Activated CD8-positive, alpha-beta memory T cell treated with anti-CD3 and anti-CD28 coated beads, Interleukin-2, amount 50 U/mL, for 1 hour (primary cell): Measurements from ENCODE around the gene BDH1.
A peak's percentile ranks its signal among the peaks of the same experiment; 100 is the strongest.
"Not testable (repeated sequence)": the region's sequence is repeated elsewhere in the genome, so short reads cannot be mapped to it uniquely, and the experiment has no call there.

ENCODE experiments used
- DNase-seq: peaks from one replicate; pipeline ENCODE4 v3.0.0-alpha.2; 2020; ENCODE audit errors: extremely low read depth

The BDH1 gene

DNA sequence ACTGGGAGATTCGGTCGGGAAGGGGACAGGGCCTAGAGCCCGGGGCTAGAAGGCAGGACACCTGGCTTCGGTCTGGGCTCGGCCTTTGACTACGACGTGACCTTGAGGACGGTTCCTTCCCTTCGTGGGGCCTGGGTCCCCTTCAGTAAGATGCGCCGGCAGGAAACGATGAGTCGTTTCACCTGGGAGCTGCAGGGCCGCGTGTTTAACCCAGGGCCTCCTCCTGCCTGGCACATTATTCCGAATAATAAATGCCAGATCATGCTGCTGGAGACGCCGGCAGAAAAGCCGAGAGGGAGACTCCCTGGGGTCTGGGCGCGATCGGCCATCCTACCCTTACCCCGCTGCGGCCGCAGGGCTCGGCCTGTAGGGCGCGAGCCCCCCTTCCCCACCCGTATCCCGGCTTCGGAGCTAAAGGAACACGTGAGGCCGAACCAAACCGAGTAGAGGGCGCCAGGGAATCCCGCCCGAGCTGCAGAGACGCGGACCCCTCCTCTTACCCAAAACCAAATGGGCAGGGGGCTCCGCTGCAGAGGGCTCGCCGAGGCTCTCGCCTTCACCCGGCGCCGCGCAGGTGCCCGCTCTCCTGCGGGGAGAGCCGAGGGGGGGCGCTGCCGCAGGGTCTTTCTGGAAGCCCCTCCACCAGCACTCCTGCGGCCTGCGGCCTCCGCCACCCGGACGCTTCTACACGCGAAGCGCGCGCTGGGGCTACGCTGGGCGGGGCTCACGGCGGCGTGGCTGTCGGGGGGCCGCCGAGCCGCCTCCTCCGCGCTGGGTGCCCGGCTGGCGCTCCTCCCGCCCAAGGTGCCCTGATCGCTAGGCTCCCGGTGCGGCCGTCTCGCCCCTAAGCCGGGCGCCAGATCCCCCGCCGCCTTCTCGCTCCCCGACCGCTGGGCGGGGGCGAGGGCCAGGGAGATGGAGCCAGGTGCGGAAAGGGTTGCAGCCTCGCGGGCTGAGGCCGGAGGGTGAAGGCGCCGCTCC lies at the start of gene BDH1:
TSS of gene BDH1 (minus strand) at position 688 of the 981 bp plus-strand sequence. CDS start 9,525 bp downstream, outside the sequence.
- peak; percentile 5 for DNase-seq

GRCh38 chr3:197603317-197603933 lies 47.7 kb upstream of the BDH1 start:
- DNase-seq = no peak

DNA sequence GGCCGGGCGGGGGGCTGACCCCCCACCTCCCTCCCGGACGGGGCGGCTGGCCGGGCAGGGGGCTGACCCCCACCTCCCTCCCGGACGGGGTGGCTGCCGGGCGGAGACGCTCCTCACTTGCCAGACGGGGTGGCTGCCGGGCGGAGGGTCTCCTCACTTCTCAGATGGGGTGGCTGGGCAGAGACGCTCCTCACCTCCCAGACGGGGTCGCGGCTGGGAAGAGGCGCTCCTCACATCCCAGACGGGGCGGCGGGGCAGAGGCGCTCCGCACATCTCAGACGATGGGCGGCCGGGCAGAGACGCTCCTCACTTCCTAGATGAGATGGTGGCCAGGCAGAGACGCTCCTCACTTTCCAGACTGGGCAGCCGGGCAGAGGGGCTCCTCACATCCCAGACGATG lies 46.6 kb upstream of the BDH1 start:
- DNase-seq = not testable (repeated sequence)

DNA sequence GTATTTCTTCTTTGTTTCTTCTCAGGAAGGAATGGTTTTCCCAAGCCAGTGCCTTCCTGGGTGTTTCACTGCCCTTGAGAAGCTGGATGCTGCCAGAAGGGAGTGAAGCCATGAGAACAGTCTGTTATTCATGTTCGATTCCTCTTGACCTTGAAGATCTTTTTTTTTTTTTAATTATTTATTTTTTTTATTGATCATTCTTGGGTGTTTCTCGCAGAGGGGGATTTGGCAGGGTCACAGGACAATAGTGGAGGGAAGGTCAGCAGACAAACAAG lies 45.7 kb upstream of the BDH1 start:
- DNase-seq = not testable (repeated sequence)

- no peak for DNase-seq
Observed at GRCh38 chr3:197600796-197601565, 45.2 kb upstream of the BDH1 start.

- DNase-seq = peak; percentile 60
Observed at GRCh38 chr3:197599089-197599765, 43.5 kb upstream of the BDH1 start.

DNA sequence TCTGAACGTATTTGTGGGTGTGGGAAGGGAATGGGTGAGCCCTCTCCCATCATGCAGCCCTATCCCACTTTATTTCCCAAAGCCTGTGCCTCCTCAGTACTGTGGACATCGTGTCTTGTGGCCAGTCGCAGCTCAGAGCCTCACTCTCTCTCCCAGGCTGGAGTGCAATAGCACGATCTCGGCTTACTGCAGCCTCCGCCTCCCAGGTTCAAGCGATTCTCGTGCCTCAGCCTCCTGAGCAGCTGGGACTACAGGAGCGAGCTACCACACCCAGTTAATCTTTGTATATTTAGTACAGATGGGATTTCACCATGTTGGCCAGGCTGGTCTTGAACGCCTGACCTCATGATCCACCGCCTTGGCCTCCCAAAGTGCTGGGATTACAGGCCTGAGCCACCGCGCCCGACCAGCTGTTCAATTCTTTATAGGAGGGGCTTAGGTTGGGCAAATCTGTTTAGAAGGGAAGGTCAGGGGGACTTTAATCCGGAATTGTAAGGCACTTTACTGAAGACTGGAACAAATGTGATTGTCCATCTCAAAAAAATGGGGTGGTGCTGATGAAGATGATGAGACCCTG lies 42.7 kb upstream of the BDH1 start:
- DNase-seq = no peak

GRCh38 chr3:197597335-197597734 lies 41.6 kb upstream of the BDH1 start:
- DNase-seq = no peak

DNA sequence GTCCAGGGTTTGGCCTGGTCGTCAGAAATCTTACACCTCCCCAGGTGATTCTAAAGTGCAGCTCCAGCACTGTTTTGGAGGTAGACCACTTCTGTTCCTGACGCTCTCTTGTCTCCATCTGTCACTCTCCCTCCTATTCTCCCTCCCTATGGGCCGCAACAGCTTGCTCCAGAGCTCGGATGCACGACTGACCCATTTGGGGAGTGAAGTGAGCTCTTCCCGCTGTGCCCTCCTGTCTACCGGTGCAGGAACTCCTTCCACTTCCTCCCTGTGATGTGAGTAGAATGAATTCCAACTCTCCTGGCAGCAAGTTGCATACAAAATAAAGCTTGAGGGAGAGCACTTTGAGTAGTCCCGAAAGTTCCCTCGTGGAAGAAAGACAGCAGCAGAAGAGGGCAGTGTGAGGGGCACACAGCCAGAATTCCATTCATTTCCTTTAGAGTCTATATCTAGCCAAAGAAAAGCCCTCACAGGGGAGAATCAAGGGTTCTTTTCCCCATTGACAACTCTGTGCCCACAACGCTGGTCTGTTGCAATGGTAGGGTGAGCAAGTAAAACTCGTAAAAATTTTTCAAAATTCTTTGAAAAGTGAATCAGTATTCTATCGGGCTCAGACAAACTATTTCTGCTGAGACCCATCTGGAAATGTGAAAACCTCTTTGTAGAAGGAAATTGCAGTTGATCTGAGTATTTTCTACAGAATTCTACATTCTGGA lies 39.9 kb upstream of the BDH1 start:
- no peak for DNase-seq

GRCh38 chr3:197593046-197593380 lies 37.2 kb upstream of the BDH1 start:
- DNase-seq = no peak

GRCh38 chr3:197592361-197593045 lies 36.7 kb upstream of the BDH1 start:
- no peak for DNase-seq

DNA sequence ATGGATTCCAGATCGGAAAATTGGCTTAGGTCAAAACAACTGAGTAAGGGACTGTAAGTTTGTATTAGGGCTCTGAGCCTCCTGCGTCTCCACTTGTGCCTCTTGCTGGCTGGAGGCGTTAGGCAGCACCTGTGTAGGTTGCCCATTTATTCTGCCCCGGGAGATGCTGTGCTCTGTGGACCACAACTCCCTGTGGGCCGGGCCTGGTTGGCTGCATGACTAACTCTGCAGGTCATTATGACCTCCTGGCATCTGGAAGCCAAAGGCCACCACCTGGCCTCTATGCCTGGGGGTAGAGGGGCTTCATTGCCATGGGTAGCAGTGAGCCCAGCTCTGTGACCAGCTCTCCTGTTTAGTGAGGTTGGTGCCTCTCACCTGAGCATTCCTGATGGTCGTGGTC lies 36.0 kb upstream of the BDH1 start:
- DNase-seq = no peak

DNA sequence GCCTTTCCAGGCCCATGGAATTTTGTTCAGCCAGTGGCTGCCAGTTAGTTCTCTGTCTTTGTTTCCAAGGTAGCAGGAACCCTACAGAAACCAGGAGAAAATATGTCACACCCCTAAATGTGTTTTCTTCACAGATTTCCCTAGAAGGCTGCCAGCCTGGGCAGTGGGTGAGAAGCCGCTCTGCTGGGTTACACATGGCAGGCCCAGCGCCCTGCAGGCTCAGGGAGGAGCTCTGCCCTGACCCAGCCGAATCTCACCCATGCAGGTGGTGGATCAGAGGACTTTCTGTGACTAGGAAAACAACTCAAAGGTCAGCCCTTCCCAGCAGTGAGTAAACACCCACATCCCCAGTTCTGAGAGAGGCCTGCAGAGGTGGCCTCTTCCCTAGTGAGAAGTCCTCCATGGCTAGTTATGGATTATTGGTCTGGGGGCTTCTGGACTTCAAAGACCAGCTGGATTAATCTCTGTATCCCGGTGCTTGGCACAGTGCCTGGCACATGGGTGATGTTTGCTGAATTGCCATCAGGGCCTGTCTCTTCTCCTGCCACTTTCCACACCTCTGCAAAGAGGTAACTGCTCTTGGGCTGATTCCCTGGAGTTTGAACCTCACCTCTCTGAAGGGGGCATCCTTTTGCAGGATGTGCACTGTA lies 34.7 kb upstream of the BDH1 start:
- no peak for DNase-seq

DNA sequence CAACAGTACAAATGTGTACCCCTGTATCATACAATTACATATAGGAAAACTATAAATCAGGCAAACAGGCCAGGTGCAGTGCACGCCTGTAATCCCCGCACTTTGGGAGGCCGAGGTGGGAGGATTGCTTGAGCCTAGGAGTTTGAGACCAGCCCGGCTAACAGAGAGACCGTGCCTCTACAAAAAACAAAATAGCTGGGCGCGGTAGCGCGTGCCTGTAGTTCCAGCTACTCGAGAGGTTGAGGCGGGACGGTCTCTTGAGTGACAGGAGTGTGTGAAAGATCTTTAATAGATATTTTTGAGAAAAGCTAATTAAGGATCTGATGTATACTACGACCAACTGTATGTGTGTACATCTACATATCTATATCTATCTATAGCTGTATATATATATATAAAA lies 33.8 kb upstream of the BDH1 start:
- DNase-seq = no peak

- not testable (repeated sequence) for DNase-seq
Observed at GRCh38 chr3:197586768-197587167, 31.0 kb upstream of the BDH1 start.

- no peak for DNase-seq
Observed at GRCh38 chr3:197586181-197586580, 30.4 kb upstream of the BDH1 start.

GRCh38 chr3:197584733-197585132 lies 29.0 kb upstream of the BDH1 start:
- no peak for DNase-seq

DNA sequence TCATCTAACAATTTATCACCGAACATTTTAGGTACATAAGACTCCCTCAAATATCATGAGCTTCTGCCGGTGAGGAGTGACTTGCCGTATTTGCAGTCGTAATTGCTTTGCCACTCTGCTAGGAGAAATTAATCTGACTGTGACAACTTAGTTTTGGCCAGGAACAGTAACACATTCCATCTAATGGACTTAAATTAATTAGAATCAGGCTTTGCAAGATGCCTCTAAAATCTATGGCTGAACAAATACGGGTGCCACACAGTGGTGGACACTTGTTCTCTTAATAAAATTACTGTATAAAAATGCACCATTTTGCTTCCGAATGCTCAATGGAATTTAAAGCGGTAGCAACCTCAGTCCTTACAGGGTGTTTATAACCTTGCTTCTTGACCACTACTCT lies 27.6 kb upstream of the BDH1 start:
- no peak for DNase-seq

GRCh38 chr3:197580253-197580691 lies 24.5 kb upstream of the BDH1 start:
- DNase-seq = no peak

DNA sequence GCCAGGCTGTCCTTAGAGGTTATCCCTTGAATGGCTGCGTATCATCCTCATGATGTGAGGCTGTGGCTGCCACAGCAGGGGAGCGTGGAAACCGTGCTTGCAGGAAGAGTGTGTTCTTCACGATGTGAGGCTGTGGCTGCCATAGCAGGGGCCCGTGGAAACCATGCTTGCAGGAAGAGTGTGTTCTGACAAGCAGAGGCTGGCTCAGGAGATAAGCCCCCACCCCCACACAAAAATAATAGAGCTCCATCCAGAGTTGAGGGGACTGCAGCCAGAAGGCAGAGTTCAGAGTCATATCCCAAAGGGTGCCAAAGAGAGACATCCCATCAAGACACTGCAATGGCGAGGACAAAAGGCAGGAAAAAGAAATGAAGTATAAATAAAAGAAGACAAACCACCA lies 22.6 kb upstream of the BDH1 start:
- DNase-seq = no peak
